Esophagus (tissue), 2 donors: ENCODE data around the gene DDX10. TPM values are rescaled to one million over a fixed set of nuclear protein-coding genes. Genes with fewer than 3 reads are reported as not detected.

ENCODE experiments used
- H3K27ac ChIP-seq, 2 donors: one replicate each; pipeline ENCODE4 v1.5.1; 2013; ENCODE audit warnings: low read depth in 2 of 2, mild to moderate bottlenecking in 2 of 2, inconsistent platforms in 1 of 2, low read length in 1 of 2, moderate library complexity in 1 of 2
- H3K27me3 ChIP-seq, 2 donors: one replicate each; pipeline ENCODE4 v1.6.1; 2013; ENCODE audit warnings: low read length in 2 of 2, control low read depth in 1 of 2, mild to moderate bottlenecking in 1 of 2; ENCODE audit not compliant: insufficient read depth in 2 of 2, control insufficient read depth in 1 of 2
- H3K36me3 ChIP-seq, 2 donors: one replicate each; pipeline ENCODE4 v1.6.1; 2013; ENCODE audit warnings: low read length in 1 of 2; ENCODE audit not compliant: control insufficient read depth in 2 of 2, insufficient read depth in 2 of 2
- H3K4me1 ChIP-seq, 2 donors: one replicate each; pipeline ENCODE4 v1.6.1; 2013; ENCODE audit warnings: low read length in 1 of 2; ENCODE audit not compliant: control insufficient read depth in 2 of 2, insufficient read depth in 2 of 2
- H3K4me3 ChIP-seq, 2 donors: one replicate each; pipeline ENCODE4 v1.5.1; 2013; ENCODE audit warnings: low read length in 2 of 2, mild to moderate bottlenecking in 2 of 2, low read depth in 1 of 2, moderate library complexity in 1 of 2
- H3K9me3 ChIP-seq, 2 donors: one replicate each; pipeline ENCODE4 v1.6.1; 2013; ENCODE audit warnings: mild to moderate bottlenecking in 2 of 2, low read depth in 1 of 2, low read length in 1 of 2, moderate library complexity in 1 of 2; ENCODE audit not compliant: control insufficient read depth in 2 of 2, insufficient read depth in 1 of 2
- WGBS, 2 donors: extraction: QIAGEN DNeasy Blood & Tissue Kit; methylation state at CpG; one replicate each; pipeline ENCODE4 v1.1.7; 2013; 5-methylcytosine and 5-hydroxymethylcytosine counted together
- polyA plus RNA-seq, 2 donors: library from polyadenylated mRNA; stranded (reverse); fragments of 200-250 nt; gene quantifications; one replicate each; pipeline ENCODE4 v1.2.3, GENCODE V29; 2013
- donor health status: healthy with polysubstance abuse.
- donor health status: Bipolar disorder and iron deficiency.

Gene DDX10
- polyA plus RNA-seq, 2 donors: 11.8 to 12.9 TPM

GRCh38 chr11:108926171-108926840 is 261.4 kb downstream of the DDX10 start:
- Histone ChIP-seq H3K4me1 (no peaks in the 10 kb centered on the region), H3K4me3 (no peak overlapping the region), H3K27ac (no peak overlapping the region), H3K36me3 (no peaks in the 10 kb centered on the region), H3K9me3 (no peaks in the 10 kb centered on the region), H3K27me3 (no peaks in the 10 kb centered on the region)
- 81 to 85% methylated on average over 5 of the region's 5 CpGs for WGBS, 2 donors

GRCh38 chr11:108926841-108927577 is 262.1 kb downstream of the DDX10 start:
- WGBS, 2 donors: 89 to 92% methylated on average over 3 of the region's 3 CpGs
- H3K36me3 ChIP-seq: no peaks in the 10 kb centered on the region
- H3K4me1 ChIP-seq: no peaks in the 10 kb centered on the region
- H3K27ac ChIP-seq: no peak overlapping the region
- H3K9me3 ChIP-seq: no peaks in the 10 kb centered on the region
- H3K4me3 ChIP-seq: no peak overlapping the region
- H3K27me3 ChIP-seq: no peaks in the 10 kb centered on the region

GRCh38 chr11:108927791-108928545 is 263.1 kb downstream of the DDX10 start:
- H3K4me1 ChIP-seq: no peaks in the 10 kb centered on the region
- H3K36me3 ChIP-seq: no peaks in the 10 kb centered on the region
- no peak overlapping the region for H3K27ac ChIP-seq
- H3K9me3 ChIP-seq: no peaks in the 10 kb centered on the region
- no peaks in the 10 kb centered on the region for H3K27me3 ChIP-seq
- WGBS, 2 donors: 84 to 89% methylated on average over 7 of the region's 7 CpGs
- H3K4me3 ChIP-seq: no peak overlapping the region

GRCh38 chr11:108929241-108929640 is 264.4 kb downstream of the DDX10 start:
- Histone ChIP-seq H3K4me1 (no peaks in the 10 kb centered on the region), H3K36me3 (no peaks in the 10 kb centered on the region), H3K27me3 (no peaks in the 10 kb centered on the region), H3K4me3 (no peak overlapping the region), H3K27ac (no peak overlapping the region), H3K9me3 (no peaks in the 10 kb centered on the region)
- 60 to 95% methylated on average over 1 of the region's 1 CpG for WGBS, 2 donors

GRCh38 chr11:108931168-108931567 is 266.3 kb downstream of the DDX10 start:
- H3K4me3 ChIP-seq: no peak overlapping the region
- H3K9me3 ChIP-seq: no peaks in the 10 kb centered on the region
- H3K27me3 ChIP-seq: no peaks in the 10 kb centered on the region
- 60 to 70% methylated on average over 2 of the region's 2 CpGs for WGBS, 2 donors
- H3K36me3 ChIP-seq: no peaks in the 10 kb centered on the region
- no peak overlapping the region for H3K27ac ChIP-seq
- H3K4me1 ChIP-seq: no peaks in the 10 kb centered on the region

GRCh38 chr11:108933630-108934029 is 268.8 kb downstream of the DDX10 start:
- 91 to 94% methylated on average over 2 of the region's 2 CpGs for WGBS, 2 donors
- no peaks in the 10 kb centered on the region for H3K36me3 ChIP-seq
- H3K9me3 ChIP-seq: no peaks in the 10 kb centered on the region
- no peak overlapping the region for H3K4me3 ChIP-seq
- no peaks in the 10 kb centered on the region for H3K27me3 ChIP-seq
- H3K4me1 ChIP-seq: no peaks in the 10 kb centered on the region
- H3K27ac ChIP-seq: no peak overlapping the region

- Histone ChIP-seq H3K27me3 (no peaks in the 10 kb centered on the region), H3K27ac (no peak overlapping the region), H3K9me3 (no peaks in the 10 kb centered on the region), H3K4me1 (no peaks in the 10 kb centered on the region), H3K4me3 (no peak overlapping the region), H3K36me3 (no peaks in the 10 kb centered on the region)
These were observed 269.4 kb downstream of the DDX10 start for GRCh38 chr11:108934289-108934688.

GRCh38 chr11:108934696-108935095 is 269.8 kb downstream of the DDX10 start:
- Histone ChIP-seq H3K9me3 (no peaks in the 10 kb centered on the region), H3K27me3 (no peaks in the 10 kb centered on the region), H3K4me1 (no peaks in the 10 kb centered on the region), H3K36me3 (no peaks in the 10 kb centered on the region), H3K4me3 (no peak overlapping the region), H3K27ac (no peak overlapping the region)
- 96 to 97% methylated on average over 7 of the region's 7 CpGs for WGBS, 2 donors

- H3K4me3 ChIP-seq: no peak overlapping the region
- H3K27me3 ChIP-seq: no peaks in the 10 kb centered on the region
- H3K4me1 ChIP-seq: no peaks in the 10 kb centered on the region
- no peak overlapping the region for H3K27ac ChIP-seq
- no peaks in the 10 kb centered on the region for H3K9me3 ChIP-seq
- H3K36me3 ChIP-seq: peaks cover 3 to 9% of the 10 kb centered on the region in 2 donors
- 81 to 87% methylated on average over 6 of the region's 6 CpGs for WGBS, 2 donors
These were observed 272.9 kb downstream of the DDX10 start for GRCh38 chr11:108937746-108938145.
